GM23338 (cell line): ENCODE data around the gene CFAP74. TPM values are rescaled to one million over a fixed set of nuclear protein-coding genes. Genes with fewer than 3 reads are reported as not detected.

Source experiments
- ATAC-seq: fragments of 200-7000 bp; cut with Tn5 transposase; 3 replicates; pipeline ENCODE4 v1.9.1; 2020
- DNase-seq: peaks from one replicate; pipeline ENCODE4 v3.0.0-alpha.2; 2015; ENCODE audit warnings: low spot score
- H2AFZ ChIP-seq: fragments of 200-600 bp; sonication (generic); 2 replicates; pipeline ENCODE4 v1.8.0; 2016; ENCODE audit warnings: antibody characterized with exemption, mild to moderate bottlenecking, moderate library complexity
- H3F3A ChIP-seq: fragments of 200-600 bp; sonication (generic); replicated peaks from 2 replicates; pipeline ENCODE4 v1.8.0; 2017; ENCODE audit warnings: antibody characterized with exemption, mixed run types, low read depth
- H3K27ac ChIP-seq: fragments of 200-600 bp; sonication (generic); 2 replicates; pipeline ENCODE4 v1.6.1; 2016; ENCODE audit warnings: low read depth
- H3K27me3 ChIP-seq: fragments of 200-600 bp; sonication (generic); 2 replicates; pipeline ENCODE4 v1.8.0; 2016; ENCODE audit warnings: mild to moderate bottlenecking, mixed run types, moderate library complexity; ENCODE audit not compliant: insufficient read depth
- H3K36me3 ChIP-seq: fragments of 200-600 bp; sonication (generic); 2 replicates; pipeline ENCODE4 v1.8.0; 2016; ENCODE audit warnings: mild to moderate bottlenecking; ENCODE audit not compliant: insufficient read depth
- H3K4me1 ChIP-seq: fragments of 200-600 bp; sonication (generic); 2 replicates; pipeline ENCODE4 v1.8.0; 2016; ENCODE audit warnings: mild to moderate bottlenecking, moderate library complexity; ENCODE audit not compliant: insufficient read depth
- H3K4me2 ChIP-seq: fragments of 200-600 bp; sonication (generic); 2 replicates; pipeline ENCODE4 v1.7.1; 2017; ENCODE audit warnings: mixed run types
- H3K4me3 ChIP-seq: fragments of 200-600 bp; sonication (generic); 2 replicates; pipeline ENCODE4 v1.6.1; 2016; ENCODE audit warnings: mixed run types
- H3K79me2 ChIP-seq: fragments of 200-600 bp; sonication (generic); replicated peaks from 2 replicates; pipeline ENCODE4 v1.8.0; 2017; ENCODE audit warnings: mild to moderate bottlenecking; ENCODE audit not compliant: insufficient read depth
- H3K9me2 ChIP-seq: fragments of 200-600 bp; sonication (generic); 2 replicates; pipeline ENCODE4 v1.8.0; 2017; ENCODE audit not compliant: insufficient read depth
- H4K20me1 ChIP-seq: fragments of 200-600 bp; sonication (generic); replicated peaks from 2 replicates; pipeline ENCODE4 v1.8.0; 2017; ENCODE audit warnings: mild to moderate bottlenecking; ENCODE audit not compliant: insufficient read depth
- H3K27ac Mint-ChIP-seq: 2 replicates; pipeline ENCODE4 v1.8.0; 2020; ENCODE audit warnings: inconsistent platforms, mild to moderate bottlenecking, moderate library complexity, mixed read lengths
- H3K27me3 Mint-ChIP-seq: 3 replicates; pipeline ENCODE4 v1.8.0; 2022; ENCODE audit warnings: low read depth, mild to moderate bottlenecking, moderate library complexity, mixed read lengths, inconsistent platforms; ENCODE audit not compliant: insufficient read depth, poor library complexity
- H3K36me3 Mint-ChIP-seq: 3 replicates; pipeline ENCODE4 v1.8.0; 2021; ENCODE audit warnings: low read depth, mild to moderate bottlenecking, inconsistent platforms, moderate library complexity, mixed read lengths
- H3K4me1 Mint-ChIP-seq: 3 replicates; pipeline ENCODE4 v1.8.0; 2020; ENCODE audit warnings: mild to moderate bottlenecking, inconsistent platforms, mixed read lengths
- H3K4me3 Mint-ChIP-seq: 3 replicates; pipeline ENCODE4 v1.8.0; 2021; ENCODE audit warnings: moderate library complexity, mild to moderate bottlenecking, inconsistent platforms, mixed read lengths
- H3K9me3 Mint-ChIP-seq: 3 replicates; pipeline ENCODE4 v1.8.0; 2020; ENCODE audit warnings: moderate library complexity, mild to moderate bottlenecking, inconsistent platforms, mixed read lengths
- CREB1 ChIP-seq: fragments of 250-450 bp; sonication (Bioruptor Pico); IDR thresholded peaks from 2 replicates; pipeline ENCODE4 v1.5.0; 2020; ENCODE audit warnings: low read depth, mild to moderate bottlenecking, moderate library complexity
- EZH2 ChIP-seq: fragments of 200-600 bp; sonication (generic); IDR thresholded peaks from one replicate; pipeline ENCODE4 v1.8.0; 2017; ENCODE audit warnings: antibody characterized with exemption, mild to moderate bottlenecking, low read depth; ENCODE audit not compliant: unreplicated experiment
- EZH2phosphoT487 ChIP-seq: fragments of 200-600 bp; sonication (generic); IDR thresholded peaks from one replicate; pipeline ENCODE4 v1.8.1; 2018; ENCODE audit warnings: antibody characterized with exemption; ENCODE audit not compliant: unreplicated experiment
- JUNB ChIP-seq: IDR thresholded peaks from one replicate; pipeline ENCODE4 v1.6.1; 2016; ENCODE audit warnings: antibody characterized with exemption; ENCODE audit not compliant: unreplicated experiment
- NANOG ChIP-seq: IDR thresholded peaks from 2 replicates; pipeline ENCODE4 v1.6.1; 2016; ENCODE audit warnings: antibody characterized with exemption, borderline replicate concordance
- POLR2AphosphoS5 ChIP-seq: IDR thresholded peaks from 2 replicates; pipeline ENCODE4 v1.6.1; 2016; ENCODE audit warnings: antibody characterized with exemption, low read depth
- REST ChIP-seq: IDR thresholded peaks from one replicate; pipeline ENCODE4 v1.6.1; 2018; ENCODE audit warnings: antibody characterized with exemption; ENCODE audit not compliant: unreplicated experiment
- STAT1 ChIP-seq: IDR thresholded peaks from one replicate; pipeline ENCODE4 v1.6.1; 2016; ENCODE audit warnings: antibody characterized with exemption; ENCODE audit not compliant: unreplicated experiment
- ZNF114 ChIP-seq: fragments of 250-450 bp; sonication (Bioruptor Pico); IDR thresholded peaks from 2 replicates; pipeline ENCODE4 v1.5.0; 2020; ENCODE audit warnings: mild to moderate bottlenecking, moderate library complexity
- ZNF331 ChIP-seq: fragments of 250-450 bp; sonication (Bioruptor Pico); IDR thresholded peaks from 2 replicates; pipeline ENCODE4 v1.5.0; 2020; ENCODE audit warnings: low read depth, mild to moderate bottlenecking, moderate library complexity
- polyA plus RNA-seq: library from polyadenylated mRNA; unstranded; fragments of >200 nt; fragmentation: Nextera tagmentation; extraction: Ambion mirVana; gene quantifications from 2 replicates; pipeline ENCODE4 v1.2.1, GENCODE V29; 2016
- total RNA-seq: library from RNA; depleted of rRNA; stranded (reverse); fragments of >200 nt; shearing (Covaris generic); gene quantifications from 2 replicates; pipeline ENCODE4 v1.2.3, GENCODE V29; 2014
- TF ChIP-seq, protein P1 (sequence below), 2 experiments: fragments of 200-600 bp in 1 of 2; sonication (generic) in 1 of 2; conservative IDR thresholded peaks; 2 replicates each; pipeline versions ENCODE4 v1.5.1 to v1.6.1; 2016 to 2017; ENCODE audit warnings: antibody characterized with exemption in 2 of 2, low read depth in 2 of 2, mild to moderate bottlenecking in 2 of 2, moderate library complexity in 1 of 2
- TF ChIP-seq, protein P2 (sequence below): fragments of 250-450 bp; sonication (Bioruptor Pico); IDR thresholded peaks from 2 replicates; pipeline ENCODE4 v1.5.0; 2020; ENCODE audit warnings: mild to moderate bottlenecking, moderate library complexity
- TF ChIP-seq, protein P3 (sequence below): IDR thresholded peaks from 2 replicates; pipeline ENCODE4 v1.6.1; 2016; ENCODE audit warnings: antibody characterized with exemption

Gene CFAP74
- total and polyA plus RNA-seq, 2 experiments from 2014 or later, result 0.21 TPM; not detected in 1

DNA sequence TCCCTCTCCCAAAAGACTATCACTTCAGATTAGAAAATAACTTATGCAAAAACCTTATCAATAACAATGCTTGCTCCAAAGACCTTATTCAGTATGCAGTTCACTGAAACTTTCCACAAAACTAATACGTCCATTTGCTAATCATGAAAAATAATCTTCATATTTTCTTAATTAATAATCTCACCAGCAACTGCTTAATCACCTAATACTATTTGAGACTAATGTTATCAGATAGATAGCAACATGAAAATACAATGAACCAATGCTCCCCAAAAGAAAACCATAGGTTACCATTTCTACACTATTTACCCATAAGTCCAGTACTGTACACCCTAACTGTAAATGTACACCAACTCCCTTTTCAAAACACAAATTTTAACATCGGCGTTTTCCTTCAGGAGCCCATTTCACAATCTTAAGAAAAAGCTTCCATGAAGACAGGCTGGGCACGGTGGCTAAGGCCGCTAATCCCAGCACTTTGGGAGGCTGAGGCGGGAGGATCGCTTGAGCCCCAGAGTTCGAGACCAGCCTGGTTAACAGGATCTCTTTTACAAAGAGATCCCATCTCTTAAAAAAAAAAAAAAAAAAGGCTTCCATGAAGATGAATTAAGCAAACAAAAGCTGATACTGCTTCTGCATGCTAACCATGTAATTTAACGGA is 114.4 kb downstream of the CFAP74 start:
- no peak for DNase-seq

More for the DNA sequence above, 114.4 kb downstream of the CFAP74 start:
- H3K36me3 Mint-ChIP-seq, result peaks cover 16% of the 10 kb centered on the region
- Histone ChIP-seq H3K9me2 (no peaks in the 10 kb centered on the region), H3K4me1 (peaks cover 27% of the 10 kb centered on the region), H3K4me2 (peak overlapping the region; percentile 78), H3F3A (peaks cover 15% of the 10 kb centered on the region), H3K79me2 (peaks cover 69% of the 10 kb centered on the region), H3K36me3 (no peaks in the 10 kb centered on the region), H3K27ac (peak overlapping the region; percentile 90), H3K27me3 (no peaks in the 10 kb centered on the region), H3K4me3 (peak overlapping the region; percentile 70), H4K20me1 (peaks cover 51% of the 10 kb centered on the region), H2AFZ (no peak overlapping the region)
- H3K27ac Mint-ChIP-seq, result peak overlapping the region; percentile 88
- H3K9me3 Mint-ChIP-seq, result no peaks in the 10 kb centered on the region
- peak overlapping the region; percentile 83 for H3K4me3 Mint-ChIP-seq
- peaks cover 7% of the 10 kb centered on the region for H3K27me3 Mint-ChIP-seq
- no peak for ATAC-seq
- TF ChIP-seq, protein P1, sequence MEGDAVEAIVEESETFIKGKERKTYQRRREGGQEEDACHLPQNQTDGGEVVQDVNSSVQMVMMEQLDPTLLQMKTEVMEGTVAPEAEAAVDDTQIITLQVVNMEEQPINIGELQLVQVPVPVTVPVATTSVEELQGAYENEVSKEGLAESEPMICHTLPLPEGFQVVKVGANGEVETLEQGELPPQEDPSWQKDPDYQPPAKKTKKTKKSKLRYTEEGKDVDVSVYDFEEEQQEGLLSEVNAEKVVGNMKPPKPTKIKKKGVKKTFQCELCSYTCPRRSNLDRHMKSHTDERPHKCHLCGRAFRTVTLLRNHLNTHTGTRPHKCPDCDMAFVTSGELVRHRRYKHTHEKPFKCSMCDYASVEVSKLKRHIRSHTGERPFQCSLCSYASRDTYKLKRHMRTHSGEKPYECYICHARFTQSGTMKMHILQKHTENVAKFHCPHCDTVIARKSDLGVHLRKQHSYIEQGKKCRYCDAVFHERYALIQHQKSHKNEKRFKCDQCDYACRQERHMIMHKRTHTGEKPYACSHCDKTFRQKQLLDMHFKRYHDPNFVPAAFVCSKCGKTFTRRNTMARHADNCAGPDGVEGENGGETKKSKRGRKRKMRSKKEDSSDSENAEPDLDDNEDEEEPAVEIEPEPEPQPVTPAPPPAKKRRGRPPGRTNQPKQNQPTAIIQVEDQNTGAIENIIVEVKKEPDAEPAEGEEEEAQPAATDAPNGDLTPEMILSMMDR (conservative IDR thresholded peaks at IDR 0.05; ENCODE audit: low read depth in 2 of 2), result no peak
- TF ChIP-seq, protein P2, sequence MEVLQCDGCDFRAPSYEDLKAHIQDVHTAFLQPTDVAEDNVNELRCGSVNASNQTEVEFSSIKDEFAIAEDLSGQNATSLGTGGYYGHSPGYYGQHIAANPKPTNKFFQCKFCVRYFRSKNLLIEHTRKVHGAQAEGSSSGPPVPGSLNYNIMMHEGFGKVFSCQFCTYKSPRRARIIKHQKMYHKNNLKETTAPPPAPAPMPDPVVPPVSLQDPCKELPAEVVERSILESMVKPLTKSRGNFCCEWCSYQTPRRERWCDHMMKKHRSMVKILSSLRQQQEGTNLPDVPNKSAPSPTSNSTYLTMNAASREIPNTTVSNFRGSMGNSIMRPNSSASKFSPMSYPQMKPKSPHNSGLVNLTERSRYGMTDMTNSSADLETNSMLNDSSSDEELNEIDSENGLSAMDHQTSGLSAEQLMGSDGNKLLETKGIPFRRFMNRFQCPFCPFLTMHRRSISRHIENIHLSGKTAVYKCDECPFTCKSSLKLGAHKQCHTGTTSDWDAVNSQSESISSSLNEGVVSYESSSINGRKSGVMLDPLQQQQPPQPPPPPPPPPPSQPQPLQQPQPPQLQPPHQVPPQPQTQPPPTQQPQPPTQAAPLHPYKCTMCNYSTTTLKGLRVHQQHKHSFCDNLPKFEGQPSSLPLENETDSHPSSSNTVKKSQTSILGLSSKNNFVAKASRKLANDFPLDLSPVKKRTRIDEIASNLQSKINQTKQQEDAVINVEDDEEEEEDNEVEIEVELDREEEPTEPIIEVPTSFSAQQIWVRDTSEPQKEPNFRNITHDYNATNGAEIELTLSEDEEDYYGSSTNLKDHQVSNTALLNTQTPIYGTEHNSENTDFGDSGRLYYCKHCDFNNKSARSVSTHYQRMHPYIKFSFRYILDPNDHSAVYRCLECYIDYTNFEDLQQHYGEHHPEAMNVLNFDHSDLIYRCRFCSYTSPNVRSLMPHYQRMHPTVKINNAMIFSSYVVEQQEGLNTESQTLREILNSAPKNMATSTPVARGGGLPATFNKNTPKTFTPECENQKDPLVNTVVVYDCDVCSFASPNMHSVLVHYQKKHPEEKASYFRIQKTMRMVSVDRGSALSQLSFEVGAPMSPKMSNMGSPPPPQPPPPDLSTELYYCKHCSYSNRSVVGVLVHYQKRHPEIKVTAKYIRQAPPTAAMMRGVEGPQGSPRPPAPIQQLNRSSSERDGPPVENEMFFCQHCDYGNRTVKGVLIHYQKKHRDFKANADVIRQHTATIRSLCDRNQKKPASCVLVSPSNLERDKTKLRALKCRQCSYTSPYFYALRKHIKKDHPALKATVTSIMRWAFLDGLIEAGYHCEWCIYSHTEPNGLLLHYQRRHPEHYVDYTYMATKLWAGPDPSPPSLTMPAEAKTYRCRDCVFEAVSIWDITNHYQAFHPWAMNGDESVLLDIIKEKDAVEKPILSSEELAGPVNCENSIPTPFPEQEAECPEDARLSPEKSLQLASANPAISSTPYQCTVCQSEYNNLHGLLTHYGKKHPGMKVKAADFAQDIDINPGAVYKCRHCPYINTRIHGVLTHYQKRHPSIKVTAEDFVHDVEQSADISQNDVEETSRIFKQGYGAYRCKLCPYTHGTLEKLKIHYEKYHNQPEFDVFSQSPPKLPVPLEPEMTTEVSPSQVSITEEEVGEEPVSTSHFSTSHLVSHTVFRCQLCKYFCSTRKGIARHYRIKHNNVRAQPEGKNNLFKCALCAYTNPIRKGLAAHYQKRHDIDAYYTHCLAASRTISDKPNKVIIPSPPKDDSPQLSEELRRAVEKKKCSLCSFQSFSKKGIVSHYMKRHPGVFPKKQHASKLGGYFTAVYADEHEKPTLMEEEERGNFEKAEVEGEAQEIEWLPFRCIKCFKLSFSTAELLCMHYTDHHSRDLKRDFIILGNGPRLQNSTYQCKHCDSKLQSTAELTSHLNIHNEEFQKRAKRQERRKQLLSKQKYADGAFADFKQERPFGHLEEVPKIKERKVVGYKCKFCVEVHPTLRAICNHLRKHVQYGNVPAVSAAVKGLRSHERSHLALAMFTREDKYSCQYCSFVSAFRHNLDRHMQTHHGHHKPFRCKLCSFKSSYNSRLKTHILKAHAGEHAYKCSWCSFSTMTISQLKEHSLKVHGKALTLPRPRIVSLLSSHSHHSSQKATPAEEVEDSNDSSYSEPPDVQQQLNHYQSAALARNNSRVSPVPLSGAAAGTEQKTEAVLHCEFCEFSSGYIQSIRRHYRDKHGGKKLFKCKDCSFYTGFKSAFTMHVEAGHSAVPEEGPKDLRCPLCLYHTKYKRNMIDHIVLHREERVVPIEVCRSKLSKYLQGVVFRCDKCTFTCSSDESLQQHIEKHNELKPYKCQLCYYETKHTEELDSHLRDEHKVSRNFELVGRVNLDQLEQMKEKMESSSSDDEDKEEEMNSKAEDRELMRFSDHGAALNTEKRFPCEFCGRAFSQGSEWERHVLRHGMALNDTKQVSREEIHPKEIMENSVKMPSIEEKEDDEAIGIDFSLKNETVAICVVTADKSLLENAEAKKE (CRISPR knock-in tag), result no peak
- TF ChIP-seq EZH2phosphoT487, result no peak
- TF ChIP-seq STAT1, result no peak
- TF ChIP-seq, protein P3, sequence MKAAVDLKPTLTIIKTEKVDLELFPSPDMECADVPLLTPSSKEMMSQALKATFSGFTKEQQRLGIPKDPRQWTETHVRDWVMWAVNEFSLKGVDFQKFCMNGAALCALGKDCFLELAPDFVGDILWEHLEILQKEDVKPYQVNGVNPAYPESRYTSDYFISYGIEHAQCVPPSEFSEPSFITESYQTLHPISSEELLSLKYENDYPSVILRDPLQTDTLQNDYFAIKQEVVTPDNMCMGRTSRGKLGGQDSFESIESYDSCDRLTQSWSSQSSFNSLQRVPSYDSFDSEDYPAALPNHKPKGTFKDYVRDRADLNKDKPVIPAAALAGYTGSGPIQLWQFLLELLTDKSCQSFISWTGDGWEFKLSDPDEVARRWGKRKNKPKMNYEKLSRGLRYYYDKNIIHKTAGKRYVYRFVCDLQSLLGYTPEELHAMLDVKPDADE, result no peak
- no peak for TF ChIP-seq ZNF114 (CRISPR knock-in tag)
- no peak for TF ChIP-seq JUNB
- TF ChIP-seq CREB1 (CRISPR knock-in tag), result no peak
- no peak for TF ChIP-seq POLR2AphosphoS5
- no peak for TF ChIP-seq NANOG
- TF ChIP-seq ZNF331 (CRISPR knock-in tag), result no peak
- TF ChIP-seq REST, result no peak
- no peak for TF ChIP-seq EZH2
- H3K4me1 Mint-ChIP-seq, result peaks cover 35% of the 10 kb centered on the region
